ENCODE results near the gene R3HDM4.

Gene R3HDM4

GRCh38 chr19:872266-872951, 40.6 kb downstream of the R3HDM4 start:
- peak; percentile 79 for DNase-seq

- DNase-seq, result no peak
Measured at GRCh38 chr19:871446-872265, 41.4 kb downstream of the R3HDM4 start.

- no peak for DNase-seq
Measured at GRCh38 chr19:870963-871401, 42.0 kb downstream of the R3HDM4 start.

GRCh38 chr19:870314-870713, 42.7 kb downstream of the R3HDM4 start:
- no peak for DNase-seq

- no peak for DNase-seq
Measured at GRCh38 chr19:869245-870177, 43.5 kb downstream of the R3HDM4 start.

- DNase-seq, result no peak
Measured at GRCh38 chr19:868458-869244, 44.4 kb downstream of the R3HDM4 start.

- no peak for DNase-seq
Measured at GRCh38 chr19:867855-868457, 45.1 kb downstream of the R3HDM4 start.

- DNase-seq, result no peak
Measured at GRCh38 chr19:867301-867793, 45.7 kb downstream of the R3HDM4 start.

- DNase-seq, result no peak
Measured at GRCh38 chr19:866769-867300, 46.2 kb downstream of the R3HDM4 start.

GRCh38 chr19:863315-863620, 49.8 kb downstream of the R3HDM4 start:
- DNase-seq, result no peak

- peak; percentile 52 for DNase-seq
Measured at GRCh38 chr19:862581-863314, 50.3 kb downstream of the R3HDM4 start.

- DNase-seq, result peak; percentile 74
Measured at GRCh38 chr19:861756-862580, 51.1 kb downstream of the R3HDM4 start.

GRCh38 chr19:861141-861755, 51.8 kb downstream of the R3HDM4 start:
- DNase-seq, result no peak

GRCh38 chr19:858868-859843, 53.9 kb downstream of the R3HDM4 start, which contains the start of gene CFD:
CFD (plus strand) TSS chr19:859664; CDS start chr19:859690, 26 bp downstream.
- DNase-seq, result no peak

- DNase-seq, result no peak
Measured at GRCh38 chr19:858284-858683, 54.7 kb downstream of the R3HDM4 start.

- DNase-seq, result no peak
Measured at GRCh38 chr19:855566-856120, 57.4 kb downstream of the R3HDM4 start.

- DNase-seq, result no peak
Measured at GRCh38 chr19:855142-855541, 57.9 kb downstream of the R3HDM4 start.

- peak; percentile 16 for DNase-seq
Measured at GRCh38 chr19:854549-854948, 58.5 kb downstream of the R3HDM4 start.

Data from RPMI8226 (cell line).